GM21825 (cell line): ENCODE data around the gene ERN2.

Source experiments
- ATAC-seq: cut with Tn5 transposase; IDR thresholded peaks from one replicate; pipeline ENCODE4 v1.9.1; 2021; ENCODE audit warnings: mild to moderate bottlenecking, moderate library complexity; ENCODE audit not compliant: unreplicated experiment

ERN2 gene

GRCh38 chr16:23689442-23690187 lies 23.4 kb downstream of the ERN2 start:
- no peak for ATAC-seq

- no peak for ATAC-seq
Observed at GRCh38 chr16:23687034-23687808, 25.8 kb downstream of the ERN2 start.

- ATAC-seq = no peak
Observed at GRCh38 chr16:23683487-23683886, 29.5 kb downstream of the ERN2 start.

GRCh38 chr16:23682181-23682580 lies 30.8 kb downstream of the ERN2 start:
- no peak for ATAC-seq

GRCh38 chr16:23679986-23680336 lies 33.1 kb downstream of the ERN2 start:
- no peak for ATAC-seq

GRCh38 chr16:23679274-23679985 lies 33.6 kb downstream of the ERN2 start:
- no peak for ATAC-seq

- peak; percentile 70 for ATAC-seq
Observed at GRCh38 chr16:23678430-23679273, 34.4 kb downstream of the ERN2 start, which contains the start of gene PLK1. TSS of gene PLK1 (plus strand) at chr16:23678889. CDS start at chr16:23678933, 44 bp downstream.

GRCh38 chr16:23676924-23677480 lies 36.0 kb downstream of the ERN2 start:
- ATAC-seq = no peak

- no peak for ATAC-seq
Observed at GRCh38 chr16:23673971-23674614, 38.9 kb downstream of the ERN2 start.

- ATAC-seq = peak; percentile 93
Observed at GRCh38 chr16:23670137-23670776, 42.8 kb downstream of the ERN2 start.

- no peak for ATAC-seq
Observed at GRCh38 chr16:23668873-23669272, 44.1 kb downstream of the ERN2 start.

- no peak for ATAC-seq
Observed at GRCh38 chr16:23668225-23668624, 44.8 kb downstream of the ERN2 start.

GRCh38 chr16:23667355-23667659 lies 45.7 kb downstream of the ERN2 start:
- ATAC-seq = no peak

GRCh38 chr16:23666571-23667354 lies 46.3 kb downstream of the ERN2 start:
- ATAC-seq = no peak

- no peak for ATAC-seq
Observed at GRCh38 chr16:23663918-23664317, 49.1 kb downstream of the ERN2 start.

GRCh38 chr16:23651943-23652468 lies 61.0 kb downstream of the ERN2 start:
- no peak for ATAC-seq

GRCh38 chr16:23650674-23651416 lies 62.2 kb downstream of the ERN2 start:
- ATAC-seq = no peak

- no peak for ATAC-seq
Observed at GRCh38 chr16:23642246-23642774, 70.7 kb downstream of the ERN2 start.
